GM23248 (cell line): ENCODE results near the gene ZNF480. TPM values are rescaled to one million over a fixed set of nuclear protein-coding genes. Genes with fewer than 3 reads are reported as not detected.
"Not testable (repeated sequence)": the region's sequence is repeated elsewhere in the genome, so short reads cannot be mapped to it uniquely, and the experiment has no call there.

Source experiments
- DNase-seq: peaks from one replicate; pipeline ENCODE4 v3.0.0-alpha.2; 2015
- H2AFZ ChIP-seq: fragments of 200-600 bp; sonication (generic); 2 replicates; pipeline ENCODE4 v1.6.1; 2016; ENCODE audit warnings: antibody characterized with exemption
- H3F3A ChIP-seq: fragments of 200-600 bp; sonication (generic); 2 replicates; pipeline ENCODE4 v1.6.1; 2016; ENCODE audit warnings: mild to moderate bottlenecking, antibody characterized with exemption, mixed run types; ENCODE audit not compliant: insufficient read depth
- H3K27ac ChIP-seq: fragments of 200-600 bp; sonication (generic); 2 replicates; pipeline ENCODE4 v1.5.1; 2016; ENCODE audit warnings: mild to moderate bottlenecking
- H3K27me3 ChIP-seq: fragments of 200-600 bp; sonication (generic); replicated peaks from 2 replicates; pipeline ENCODE4 v1.6.1; 2016; ENCODE audit warnings: mild to moderate bottlenecking; ENCODE audit not compliant: insufficient read depth
- H3K36me3 ChIP-seq: fragments of 200-600 bp; sonication (generic); 2 replicates; pipeline ENCODE4 v1.6.1; 2016; ENCODE audit warnings: low read depth, mild to moderate bottlenecking
- H3K4me1 ChIP-seq: fragments of 200-600 bp; sonication (generic); 2 replicates; pipeline ENCODE4 v1.6.1; 2016; ENCODE audit warnings: mild to moderate bottlenecking; ENCODE audit not compliant: insufficient read depth
- H3K4me2 ChIP-seq: fragments of 200-600 bp; sonication (generic); one replicate; pipeline ENCODE4 v1.6.1; 2016; ENCODE audit warnings: mild to moderate bottlenecking; ENCODE audit not compliant: unreplicated experiment
- H3K4me3 ChIP-seq: fragments of 200-600 bp; sonication (generic); 2 replicates; pipeline ENCODE4 v1.5.1; 2016; ENCODE audit warnings: mild to moderate bottlenecking
- H3K79me2 ChIP-seq: fragments of 200-600 bp; sonication (generic); 2 replicates; pipeline ENCODE4 v1.6.1; 2016; ENCODE audit warnings: mild to moderate bottlenecking; ENCODE audit not compliant: insufficient read depth
- H3K9ac ChIP-seq: fragments of 200-600 bp; sonication (generic); 2 replicates; pipeline ENCODE4 v1.6.1; 2016; ENCODE audit warnings: mild to moderate bottlenecking
- H3K9me2 ChIP-seq: fragments of 200-600 bp; sonication (generic); 2 replicates; pipeline ENCODE4 v1.6.1; 2016; ENCODE audit warnings: mixed run types, mild to moderate bottlenecking, moderate library complexity; ENCODE audit not compliant: insufficient read depth
- H3K9me3 ChIP-seq: fragments of 200-600 bp; sonication (generic); one replicate; pipeline ENCODE4 v1.6.1; 2017; ENCODE audit warnings: low read depth
- H4K20me1 ChIP-seq: fragments of 200-600 bp; sonication (generic); 2 replicates; pipeline ENCODE4 v1.6.0; 2016; ENCODE audit not compliant: insufficient read depth
- EZH2 ChIP-seq: fragments of 200-600 bp; sonication (generic); IDR thresholded peaks from 2 replicates; pipeline ENCODE4 v1.6.1; 2018; ENCODE audit warnings: antibody characterized with exemption, mild to moderate bottlenecking; ENCODE audit not compliant: insufficient read depth, poor library complexity, severe bottlenecking
- EZH2phosphoT487 ChIP-seq: fragments of 200-600 bp; sonication (generic); IDR thresholded peaks from 2 replicates; pipeline ENCODE4 v1.6.1; 2018; ENCODE audit warnings: antibody characterized with exemption, moderate library complexity, mild to moderate bottlenecking, low read depth; ENCODE audit not compliant: insufficient read depth
- WGBS, 2 experiments: methylation state at CpG; one replicate each; pipeline ENCODE4 v1.1.6; 2015 to 2017; ENCODE audit warnings: low lambda C conversion rate in 2 of 2, low coverage in 1 of 2; ENCODE audit errors: missing lambda C conversion rate in 2 of 2; 5-methylcytosine and 5-hydroxymethylcytosine counted together
- in situ Hi-C: fragments of 300-500 bp; cut with MboI; formaldehyde crosslinking; loops from 2 replicates; pipeline ENCODE4 v1.15.0; 2020
- polyA plus RNA-seq: library from polyadenylated mRNA; unstranded; fragments of >200 nt; fragmentation: Nextera tagmentation; extraction: Ambion mirVana; gene quantifications from 2 replicates; pipeline ENCODE4 v1.2.1, GENCODE V29; 2016
- total RNA-seq: library from RNA; depleted of rRNA; stranded (reverse); fragments of >200 nt; shearing (Covaris generic); gene quantifications from 2 replicates; pipeline ENCODE4 v1.2.3, GENCODE V29; 2014

The ZNF480 gene
- total and polyA plus RNA-seq, 2 experiments from 2014 or later, result 5.3 to 7.3 TPM

DNA sequence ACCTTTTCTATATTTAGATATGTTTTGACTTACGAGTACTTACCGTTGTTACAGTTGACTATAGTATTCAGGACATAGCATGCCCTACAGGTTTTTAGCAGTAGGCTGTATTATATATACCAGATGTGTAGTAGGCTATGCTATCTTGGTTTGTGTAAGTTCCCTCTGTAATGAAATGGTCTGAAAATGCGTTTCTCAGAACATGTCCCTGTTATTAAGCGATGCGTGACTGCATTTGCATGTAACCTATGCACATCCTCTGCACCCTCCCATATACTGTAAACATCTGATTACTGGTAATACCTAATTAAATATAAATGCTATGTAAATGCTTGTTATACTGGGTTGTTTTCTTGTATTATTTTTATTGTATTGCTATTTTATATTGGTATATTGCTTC lies 21.0 kb upstream of the ZNF480 start:
- in situ Hi-C loops, result no loop called here
- H3K9ac ChIP-seq, result no peak overlapping the region
- 0 out of 2 replicates have a peak, but pooled peaks cover 3% of the 10 kb centered on the region for H3K36me3 ChIP-seq
- peaks cover 2% of the 10 kb centered on the region for H3K4me1 ChIP-seq
- no peaks in the 10 kb centered on the region for H3K27me3 ChIP-seq
- H3K27ac ChIP-seq, result no peak overlapping the region
- DNase-seq, result no peak
- no peak overlapping the region for H3K4me2 ChIP-seq
- no peak overlapping the region for H3K4me3 ChIP-seq
- H3K9me3 ChIP-seq, result no peaks in the 10 kb centered on the region
- WGBS, 2 experiments, result 83 to 88% methylated on average over 5 of the region's 5 CpGs
- H4K20me1 ChIP-seq, result no peaks in the 10 kb centered on the region
- no peak overlapping the region for H2AFZ ChIP-seq
- no peaks in the 10 kb centered on the region for H3K9me2 ChIP-seq
- H3F3A ChIP-seq, result no peaks in the 10 kb centered on the region
- TF ChIP-seq EZH2 (no peak), EZH2phosphoT487 (no peak)
- H3K79me2 ChIP-seq, result peaks cover 100% of the 10 kb centered on the region

DNA sequence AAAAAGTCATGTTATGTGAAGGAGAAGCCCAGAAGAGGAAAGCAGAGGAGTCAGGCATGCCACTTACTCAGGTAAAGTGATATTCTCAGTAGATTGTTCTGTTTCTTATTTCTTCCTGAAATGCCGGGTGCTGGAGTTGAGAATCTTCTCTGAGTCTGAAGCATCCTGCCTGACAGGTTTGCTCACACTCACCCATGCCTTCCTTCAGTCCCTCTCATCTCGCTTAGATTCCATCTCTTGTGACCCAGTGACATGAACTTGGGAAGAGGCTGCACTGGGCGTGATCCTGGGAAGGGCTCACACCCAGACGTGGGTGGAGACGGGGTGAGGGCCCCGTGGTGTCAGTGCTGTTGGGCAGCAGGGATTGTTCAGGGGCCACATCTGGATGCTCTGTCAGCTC lies 19.5 kb upstream of the ZNF480 start:
- no peak for TF ChIP-seq EZH2phosphoT487
- H3K4me3 ChIP-seq, result no peak overlapping the region
- in situ Hi-C loops, result no loop called here
- H3K4me2 ChIP-seq, result no peak overlapping the region
- no peaks in the 10 kb centered on the region for H3K9me3 ChIP-seq
- H2AFZ ChIP-seq, result no peak overlapping the region
- H3K9ac ChIP-seq, result no peak overlapping the region
- H3K27ac ChIP-seq, result no peak overlapping the region
- no peaks in the 10 kb centered on the region for H3K36me3 ChIP-seq
- no peaks in the 10 kb centered on the region for H4K20me1 ChIP-seq
- H3K4me1 ChIP-seq, result no peaks in the 10 kb centered on the region
- no peaks in the 10 kb centered on the region for H3F3A ChIP-seq
- DNase-seq, result no peak
- 84 to 86% methylated on average over 6 of the region's 6 CpGs for WGBS, 2 experiments
- H3K27me3 ChIP-seq, result no peaks in the 10 kb centered on the region
- no peaks in the 10 kb centered on the region for H3K9me2 ChIP-seq
- peaks cover 100% of the 10 kb centered on the region for H3K79me2 ChIP-seq

DNA sequence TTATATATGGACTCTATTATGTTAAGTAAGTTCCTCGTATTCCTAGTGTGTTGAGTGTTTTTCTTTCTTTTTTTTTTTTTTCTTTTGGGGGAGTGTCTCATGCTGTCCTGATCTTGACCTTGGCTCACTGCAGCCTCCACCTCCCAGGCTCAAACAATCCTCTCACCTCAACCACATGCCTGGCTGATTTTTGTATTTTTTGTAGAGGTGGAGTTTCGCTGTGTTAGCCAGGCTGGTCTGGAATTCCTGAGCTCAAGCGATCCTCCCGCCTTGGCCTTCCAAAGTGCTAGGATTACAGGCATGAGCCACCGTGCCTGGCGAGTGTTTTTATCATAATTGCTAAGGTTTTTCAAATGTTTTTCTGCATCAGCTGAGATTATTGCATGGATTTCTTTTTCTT lies 10.7 kb upstream of the ZNF480 start:
- Histone ChIP-seq H3K27ac (no peak overlapping the region), H3K4me3 (no peak overlapping the region), H3F3A (no peaks in the 10 kb centered on the region), H3K4me2 (no peak overlapping the region), H2AFZ (no peak overlapping the region), H3K79me2 (peaks cover 33% of the 10 kb centered on the region), H3K9me3 (no peaks in the 10 kb centered on the region), H3K36me3 (peaks cover 52% of the 10 kb centered on the region), H4K20me1 (no peaks in the 10 kb centered on the region), H3K9ac (no peak overlapping the region), H3K9me2 (no peaks in the 10 kb centered on the region), H3K4me1 (no peaks in the 10 kb centered on the region), H3K27me3 (no peaks in the 10 kb centered on the region)
- TF ChIP-seq EZH2 (no peak), EZH2phosphoT487 (no peak)
- in situ Hi-C loops, result no loop called here
- DNase-seq, result no peak
- WGBS, 2 experiments, result 96 to 99% methylated on average over 6 of the region's 6 CpGs

DNA sequence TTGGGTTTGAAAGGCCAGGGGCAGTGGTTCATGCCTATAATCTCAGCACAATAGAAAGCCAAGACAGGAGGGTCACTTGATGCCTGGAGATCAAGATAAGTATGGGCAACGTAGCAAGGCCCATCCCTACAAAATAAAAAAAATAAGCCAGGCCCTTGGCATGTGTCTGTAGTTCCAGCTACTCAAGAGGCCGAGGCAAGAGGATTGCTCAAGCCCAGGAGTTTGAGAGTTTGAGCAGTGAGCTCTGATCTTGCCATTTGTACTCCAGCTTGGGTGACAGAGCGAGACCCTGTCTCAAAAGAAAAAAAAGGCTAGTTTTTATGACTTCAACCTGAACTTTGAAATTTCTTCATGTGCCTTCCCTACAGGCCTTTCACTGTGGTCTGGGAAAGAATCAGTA lies 5.2 kb upstream of the ZNF480 start:
- in situ Hi-C loops, result no loop called here
- TF ChIP-seq EZH2phosphoT487 (no peak), EZH2 (no peak)
- Histone ChIP-seq H2AFZ (no peak overlapping the region), H3K79me2 (peaks cover 7% of the 10 kb centered on the region; the same call in 1 of the 2 replicates), H4K20me1 (no peaks in the 10 kb centered on the region), H3K9me3 (no peaks in the 10 kb centered on the region), H3K4me3 (no peak overlapping the region), H3K27ac (no peak overlapping the region), H3K4me1 (no peaks in the 10 kb centered on the region), H3K4me2 (no peak overlapping the region), H3K27me3 (no peaks in the 10 kb centered on the region), H3K9ac (no peak overlapping the region), H3F3A (peaks cover 12% of the 10 kb centered on the region; the same call in 1 of the 2 replicates), H3K9me2 (no peaks in the 10 kb centered on the region), H3K36me3 (peaks cover 28% of the 10 kb centered on the region)
- DNase-seq, result no peak
- 95 to 96% methylated on average over 3 of the region's 3 CpGs for WGBS, 2 experiments

DNA sequence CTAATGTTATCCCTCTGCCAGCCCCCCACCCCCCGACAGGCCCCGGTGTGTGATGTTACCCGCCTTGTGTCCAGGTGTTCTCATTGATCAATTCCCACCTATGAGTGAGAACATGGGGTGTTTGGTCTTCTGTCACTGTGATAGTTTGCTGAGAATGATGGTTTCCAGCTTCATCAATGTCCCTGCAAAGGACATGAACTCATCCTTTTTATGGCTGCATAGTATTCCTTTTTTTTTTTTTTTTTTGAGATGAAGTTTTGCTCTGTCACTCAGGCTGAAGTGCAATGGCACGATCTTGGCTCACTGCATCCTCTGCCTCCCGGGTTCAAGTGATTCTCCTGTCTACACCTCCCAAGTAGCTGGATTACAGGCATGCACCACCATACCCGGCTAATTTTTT lies 4.0 kb upstream of the ZNF480 start:
- H3K4me2 ChIP-seq, H3K9me2 ChIP-seq, H3K9ac ChIP-seq, in situ Hi-C loops, H3K4me3 ChIP-seq, H3K9me3 ChIP-seq, H3K27ac ChIP-seq, DNase-seq, H3K27me3 ChIP-seq, H3K4me1 ChIP-seq, H3K79me2 ChIP-seq, H2AFZ ChIP-seq, H4K20me1 ChIP-seq: not testable (repeated sequence)
- 99% methylated on average over 6 of the region's 6 CpGs for WGBS, 2 experiments
- Histone ChIP-seq H3F3A (peaks cover 17% of the 10 kb centered on the region; the same call in 1 of the 2 replicates), H3K36me3 (peaks cover 26% of the 10 kb centered on the region)
